ENCODE results near the gene CFAP119. TPM values are rescaled to one million over a fixed set of nuclear protein-coding genes. Genes with fewer than 3 reads are reported as not detected.

The CFAP119 gene
- total RNA-seq, 1 donor from 2014 or later = 2.2 TPM

GRCh38 chr16:30715750-30716445, 46.0 kb downstream of the CFAP119 start:
- DNase-seq (ENCODE audit: low spot score) = no peak

GRCh38 chr16:30711712-30712111, 50.1 kb downstream of the CFAP119 start:
- DNase-seq (ENCODE audit: low spot score) = no peak

- DNase-seq (ENCODE audit: low spot score) = no peak
These were observed 50.9 kb downstream of the CFAP119 start for GRCh38 chr16:30710971-30711370.

Other genes with a start within 250 kb of the CFAP119 start
- gene ZNF768, start 235.5 kb downstream of the CFAP119 start, total RNA-seq = 24.8 TPM
- 9.6 TPM for gene ZNF747, start 227.2 kb downstream of the CFAP119 start, total RNA-seq
- gene ZNF764, start 203.7 kb downstream of the CFAP119 start, total RNA-seq = 5.9 TPM
- 12.1 TPM for gene ZNF688, start 190.3 kb downstream of the CFAP119 start, total RNA-seq
- gene ZNF785, start 176.4 kb downstream of the CFAP119 start, total RNA-seq = 10.1 TPM
- gene ZNF689, start 151.7 kb downstream of the CFAP119 start, total RNA-seq = 5.9 TPM
- 36.9 TPM for gene PRR14, start 111.1 kb downstream of the CFAP119 start, total RNA-seq
- gene FBRS, start 103.6 kb downstream of the CFAP119 start, total RNA-seq = 46.2 TPM
- 59.7 TPM for gene SRCAP, start 62.9 kb downstream of the CFAP119 start, total RNA-seq
- 20.8 TPM for gene PHKG2, start 13.6 kb downstream of the CFAP119 start, total RNA-seq
- 97.5 TPM for gene RNF40, start 260 bp upstream of the CFAP119 start, total RNA-seq
- 10.4 TPM for gene ZNF629, start 25.1 kb upstream of the CFAP119 start, total RNA-seq
- 21.3 TPM for gene BCL7C, start 132.0 kb upstream of the CFAP119 start, total RNA-seq
- gene CTF1, start 134.6 kb upstream of the CFAP119 start, total RNA-seq = 4.9 TPM
- gene FBXL19, start 161.5 kb upstream of the CFAP119 start, total RNA-seq = 11.4 TPM
- gene ORAI3, start 187.0 kb upstream of the CFAP119 start, total RNA-seq = 17.9 TPM
- gene SETD1A, start 195.7 kb upstream of the CFAP119 start, total RNA-seq = 18.5 TPM
- 51.1 TPM for gene HSD3B7, start 223.1 kb upstream of the CFAP119 start, total RNA-seq
- gene STX1B, start 248.6 kb upstream of the CFAP119 start, total RNA-seq = 1.5 TPM

Data from mesenteric fat pad (tissue), 1 donor.